ENCODE measurements around the gene L3MBTL1.
A peak's percentile ranks its signal among the peaks of the same experiment; 100 is the strongest.

The L3MBTL1 gene

DNA sequence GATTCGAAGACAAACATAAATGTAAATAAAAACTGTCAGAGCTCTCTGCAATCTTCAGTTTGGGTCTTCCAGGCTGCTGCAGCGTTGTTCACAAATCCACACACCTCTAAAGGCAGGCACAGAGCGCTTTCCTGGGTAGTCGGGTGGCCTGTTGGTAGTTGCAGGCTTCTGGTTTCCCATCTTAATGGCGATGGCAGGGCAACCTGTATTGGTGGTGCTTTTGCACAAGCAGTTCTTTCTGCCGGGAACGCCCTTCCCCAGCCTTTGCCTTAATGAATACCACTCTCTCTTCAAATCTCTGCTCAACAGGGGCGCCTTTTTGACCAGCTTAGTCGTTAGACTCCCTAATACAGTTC lies 82.5 kb downstream of the L3MBTL1 start:
- DNase-seq (ENCODE audit: low spot score) = peak; percentile 50

DNA sequence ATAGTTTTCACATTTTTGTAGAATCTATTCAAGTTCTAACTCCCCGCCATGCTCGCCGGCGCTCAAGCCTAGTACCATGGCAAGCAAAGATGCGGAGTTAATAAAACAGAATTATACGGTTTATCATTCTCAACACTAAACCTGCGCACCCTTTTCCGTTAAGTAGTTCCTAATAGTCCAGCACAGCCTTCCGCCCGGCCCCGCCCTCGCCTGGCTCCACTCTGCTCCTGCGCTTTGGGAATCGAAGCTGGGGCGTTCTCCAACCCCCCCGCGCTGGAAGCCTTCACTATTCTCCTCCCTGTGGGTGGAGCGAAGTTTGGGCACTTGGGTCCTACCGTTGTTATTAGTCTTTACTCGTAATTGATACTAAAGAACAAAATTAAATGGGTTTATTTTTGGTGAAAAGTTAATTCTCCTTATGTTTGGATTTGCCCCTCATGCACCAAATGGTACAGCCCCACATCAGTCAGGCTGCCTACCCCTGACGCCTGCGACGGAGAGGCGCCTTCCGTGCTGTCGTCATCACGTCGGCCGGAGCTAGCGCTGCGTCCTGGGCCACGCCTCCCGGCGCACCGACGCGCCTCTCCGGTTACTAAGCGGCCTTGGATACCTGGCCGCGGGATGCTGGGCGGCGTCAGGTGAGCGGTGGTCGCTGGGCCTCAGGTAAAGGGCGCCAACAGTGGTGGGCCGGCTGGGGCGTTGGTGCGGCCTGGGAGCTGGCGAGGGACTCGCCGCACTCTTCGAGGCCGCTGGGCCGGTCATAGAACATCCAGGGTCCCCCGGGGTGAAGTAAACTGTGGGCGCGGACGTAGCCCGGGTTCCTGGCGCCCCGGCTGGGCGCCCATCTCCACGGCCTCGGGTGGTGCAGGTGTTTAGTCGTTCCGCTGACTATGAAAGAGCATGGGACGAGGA lies 83.2 kb downstream of the L3MBTL1 start, which contains the start of gene IFT52:
IFT52 (plus strand) TSS at position 546 of the 912 bp plus-strand sequence. CDS start 3,762 bp downstream, outside the sequence.
- DNase-seq (ENCODE audit: low spot score) = peak; percentile 93

Data from ecto neural progenitor cell (in vitro differentiated cells).